Measurements from ENCODE around the gene CDKN1C.

Gene CDKN1C

GRCh38 chr11:2889362-2890273, 4.0 kb upstream of the CDKN1C start:
- no peak for DNase-seq (ENCODE audit: low spot score)

DNA sequence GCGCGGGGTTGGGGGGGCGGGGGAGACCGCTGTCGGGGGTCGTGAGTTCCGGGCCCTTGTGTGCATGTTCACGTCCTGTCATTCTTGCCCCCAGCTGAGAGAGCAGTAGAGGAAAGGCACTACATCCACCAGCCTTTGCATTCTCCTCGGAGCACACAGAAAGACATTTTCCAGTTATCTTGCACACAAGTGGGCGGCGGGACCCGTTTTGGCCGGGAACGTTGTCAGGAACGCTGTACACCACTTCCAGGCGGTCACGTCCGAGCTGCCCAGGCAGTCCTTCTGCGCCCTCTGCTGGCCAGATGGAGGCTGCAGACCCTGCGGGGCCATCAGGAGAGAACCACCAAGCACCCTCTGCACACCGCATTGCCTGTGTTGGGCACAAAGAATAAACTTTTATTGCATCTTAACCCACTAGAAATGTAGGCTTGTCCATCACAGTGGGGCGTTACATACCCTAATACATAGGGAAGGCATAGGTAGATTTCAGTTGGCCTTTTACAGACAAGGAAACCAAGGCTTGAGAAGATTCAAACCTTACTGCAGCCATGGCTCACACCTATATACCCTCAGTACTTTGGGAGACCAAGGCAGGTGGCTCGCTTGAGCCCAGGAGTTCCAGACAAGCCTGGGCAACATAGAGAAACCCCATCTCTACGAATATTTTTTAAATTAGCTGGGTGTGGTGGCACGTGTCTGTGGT, 2.8 kb upstream of the CDKN1C start:
- peak; percentile 92 for DNase-seq (ENCODE audit: low spot score)

GRCh38 chr11:2887515-2888195, 2.1 kb upstream of the CDKN1C start:
- no peak for DNase-seq (ENCODE audit: low spot score)

DNA sequence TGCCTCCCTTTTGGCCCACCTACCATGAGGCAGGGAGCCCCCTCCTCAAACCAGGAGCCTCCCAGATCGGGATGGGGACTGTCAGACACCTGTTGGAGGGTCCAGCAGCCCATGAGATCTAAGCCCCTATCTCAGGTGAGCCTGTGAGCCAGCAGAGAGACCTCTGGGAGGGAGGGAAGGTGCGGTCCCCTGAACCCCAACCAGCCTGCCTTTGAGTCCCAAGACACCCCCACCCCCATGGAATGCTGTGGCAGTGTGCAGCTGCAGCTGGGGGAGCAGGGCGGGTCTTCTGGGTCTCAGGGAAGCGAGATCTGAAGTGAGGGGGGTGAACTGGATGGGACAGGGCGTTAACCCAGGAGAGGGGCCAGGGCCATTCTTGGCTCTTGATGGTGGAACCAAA, 1.4 kb upstream of the CDKN1C start:
- no peak for DNase-seq (ENCODE audit: low spot score)

DNA sequence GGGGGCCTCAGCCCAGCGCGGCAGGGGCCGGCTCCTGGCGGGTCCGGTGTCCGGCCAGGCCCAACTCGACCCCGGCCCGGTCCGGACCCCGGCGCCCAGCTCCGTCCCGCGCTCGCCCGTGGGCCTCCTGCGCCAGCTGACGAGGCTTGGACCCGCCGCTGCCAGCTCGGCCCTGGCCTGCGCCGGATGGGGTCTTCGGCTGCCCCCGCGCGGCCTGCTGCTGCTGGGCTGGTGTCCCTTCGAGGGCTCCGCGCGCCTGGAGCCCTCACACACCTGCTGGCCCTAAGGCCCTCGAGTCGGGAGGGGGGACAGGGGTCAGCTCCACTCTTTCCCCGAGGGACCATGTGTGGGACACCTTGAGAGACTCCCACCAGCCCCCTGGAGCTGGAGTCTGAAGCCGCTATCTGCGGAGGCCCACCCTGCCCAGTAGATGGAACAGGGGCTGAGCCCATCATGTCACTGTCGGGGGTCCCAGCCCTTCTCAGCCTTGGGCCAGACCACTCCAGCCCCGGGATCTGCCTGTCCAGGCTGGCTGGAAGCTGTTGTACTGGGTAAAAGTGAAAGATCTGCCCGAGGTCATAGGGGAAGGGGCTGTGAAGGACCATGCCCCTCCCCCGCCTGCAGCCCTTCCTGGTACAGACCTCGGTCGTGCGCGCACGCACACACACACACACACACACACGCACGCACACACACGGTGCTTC, 768 bp upstream of the CDKN1C start:
- peak; percentile 58 for DNase-seq (ENCODE audit: low spot score)

DNA sequence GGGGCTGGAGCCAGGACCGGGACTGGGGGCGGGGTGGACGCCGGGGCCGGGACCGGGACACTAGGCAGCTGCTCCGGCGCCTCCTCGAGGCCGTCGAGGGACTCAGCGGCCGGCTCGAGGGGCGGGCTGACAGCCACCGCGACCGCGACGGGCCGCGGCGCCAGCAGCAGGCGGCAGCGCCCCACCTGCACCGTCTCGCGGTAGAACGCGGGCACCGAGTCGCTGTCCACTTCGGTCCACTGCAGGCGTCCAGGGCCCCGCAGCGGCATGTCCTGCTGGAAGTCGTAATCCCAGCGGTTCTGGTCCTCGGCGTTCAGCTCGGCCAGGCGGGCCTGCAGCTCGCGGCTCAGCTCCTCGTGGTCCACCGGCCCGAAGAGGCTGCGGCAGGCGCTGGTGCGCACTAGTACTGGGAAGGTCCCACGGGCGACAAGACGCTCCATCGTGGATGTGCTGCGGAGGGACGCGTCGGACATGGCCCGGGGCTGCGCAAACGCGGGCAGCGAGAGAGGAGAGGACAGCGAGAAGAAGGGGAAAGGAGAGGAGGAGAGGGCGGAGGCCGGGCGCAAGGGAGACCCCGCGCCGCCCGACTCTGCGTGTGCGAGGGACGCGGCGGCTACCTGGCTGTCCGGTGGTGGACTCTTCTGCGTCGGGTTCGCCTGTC, 428 bp downstream of the CDKN1C start:
- peak; percentile 86 for DNase-seq (ENCODE audit: low spot score)

DNA sequence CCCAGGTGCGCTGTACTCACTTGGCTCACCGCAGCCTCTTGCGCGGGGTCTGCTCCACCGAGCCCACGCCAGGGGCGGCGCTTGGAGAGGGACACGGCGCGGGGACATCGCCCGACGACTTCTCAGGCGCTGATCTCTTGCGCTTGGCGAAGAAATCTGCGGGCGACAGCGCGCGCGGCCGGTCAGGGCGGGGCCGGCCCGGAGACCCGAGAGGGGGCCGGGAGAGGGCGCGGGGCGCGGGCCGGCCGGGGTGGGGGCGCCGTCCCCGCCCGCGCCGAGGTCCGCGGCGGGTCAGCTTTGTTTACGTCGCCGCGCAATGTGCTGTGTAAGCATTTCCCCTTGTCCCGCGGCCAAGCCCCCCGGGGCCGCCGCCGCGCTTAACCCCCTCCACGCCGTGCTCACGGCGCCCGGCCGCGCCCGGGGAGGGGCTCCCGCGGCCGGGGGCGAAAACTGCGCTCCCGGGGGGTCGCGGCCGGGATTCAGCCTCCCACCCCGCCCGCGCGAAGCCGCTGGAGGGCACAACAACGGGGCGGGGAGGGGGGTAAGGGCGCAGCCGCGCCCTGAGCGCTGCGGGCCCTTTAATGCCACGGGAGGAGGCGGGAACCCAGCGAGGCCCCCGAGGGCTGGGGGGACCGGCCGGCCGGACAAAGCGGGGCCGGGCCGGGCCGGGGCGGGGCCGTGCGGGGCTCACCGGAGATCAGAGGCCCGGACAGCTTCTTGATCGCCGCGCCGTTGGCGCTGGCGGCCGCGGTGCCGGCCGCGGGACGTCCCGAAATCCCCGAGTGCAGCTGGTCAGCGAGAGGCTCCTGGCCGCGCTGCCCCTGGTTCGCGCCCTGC, 1.4 kb downstream of the CDKN1C start:
- DNase-seq (ENCODE audit: low spot score), result peak; percentile 82

- DNase-seq (ENCODE audit: low spot score), result no peak
Measured at GRCh38 chr11:2883640-2883978, 2.0 kb downstream of the CDKN1C start.

GRCh38 chr11:2882396-2883110, 3.0 kb downstream of the CDKN1C start:
- DNase-seq (ENCODE audit: low spot score), result no peak

DNA sequence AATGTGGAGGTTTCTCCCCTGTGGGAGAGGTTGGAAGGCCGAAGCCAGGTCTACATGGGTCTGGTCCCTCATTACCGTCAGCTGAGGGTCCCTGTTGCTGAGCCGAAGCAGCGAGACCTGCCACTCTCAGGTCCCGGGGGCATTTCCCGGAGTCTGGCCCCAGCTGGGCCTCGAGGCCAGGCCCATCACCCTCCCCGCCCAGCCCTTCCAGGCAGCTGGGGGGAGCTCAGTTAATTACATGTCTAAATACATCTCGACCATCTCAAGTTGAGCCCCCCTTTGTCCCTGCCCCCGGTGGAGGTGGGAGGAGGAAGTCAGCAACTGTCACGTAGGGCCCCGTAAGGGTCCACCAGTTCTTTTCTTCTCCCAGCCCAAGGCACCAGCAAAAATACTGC, 3.6 kb downstream of the CDKN1C start:
- no peak for DNase-seq (ENCODE audit: low spot score)

GRCh38 chr11:2881076-2881980, 4.2 kb downstream of the CDKN1C start:
- no peak for DNase-seq (ENCODE audit: low spot score)

DNA sequence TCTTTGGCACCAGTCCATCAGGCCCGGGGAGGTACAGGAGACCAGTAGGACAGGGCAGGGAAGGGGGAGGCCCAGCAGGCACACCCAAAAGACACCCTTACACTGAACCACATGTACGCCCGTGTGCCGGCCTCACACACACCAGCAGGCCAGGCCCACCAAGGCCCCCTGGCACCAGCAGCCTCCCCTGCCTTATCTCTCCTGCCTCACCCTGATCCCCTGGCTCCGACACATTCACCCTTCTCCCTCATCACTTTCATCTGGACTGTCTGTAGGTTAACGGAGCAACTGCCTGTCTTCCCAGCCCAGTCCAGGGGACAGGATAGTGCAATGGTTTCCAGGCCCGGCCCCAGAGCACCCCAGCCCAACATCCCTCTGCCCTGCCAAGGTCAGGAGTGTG, 4.9 kb downstream of the CDKN1C start:
- DNase-seq (ENCODE audit: low spot score), result no peak

DNA sequence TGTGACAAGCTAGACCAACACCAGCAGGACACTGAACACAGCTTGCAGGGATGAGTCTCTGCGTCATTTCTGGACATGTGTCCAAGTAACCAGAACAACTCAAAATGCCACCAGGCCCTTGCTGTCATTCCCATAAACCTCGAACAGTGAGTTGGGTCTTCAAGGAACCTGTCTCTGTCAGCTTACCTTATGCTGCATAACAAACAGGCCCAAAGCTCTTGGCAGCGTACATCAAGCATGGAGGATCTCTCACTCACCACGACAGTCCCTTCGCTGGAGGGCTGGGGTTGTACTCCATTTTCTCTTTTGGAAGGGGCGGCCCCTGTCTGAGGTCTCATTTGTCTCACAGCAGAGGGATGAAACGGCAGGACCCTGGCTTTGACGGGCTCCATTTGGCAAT, 6.8 kb downstream of the CDKN1C start:
- no peak for DNase-seq (ENCODE audit: low spot score)

- no peak for DNase-seq (ENCODE audit: low spot score)
Measured at GRCh38 chr11:2877474-2877873, 8.1 kb downstream of the CDKN1C start.

DNA sequence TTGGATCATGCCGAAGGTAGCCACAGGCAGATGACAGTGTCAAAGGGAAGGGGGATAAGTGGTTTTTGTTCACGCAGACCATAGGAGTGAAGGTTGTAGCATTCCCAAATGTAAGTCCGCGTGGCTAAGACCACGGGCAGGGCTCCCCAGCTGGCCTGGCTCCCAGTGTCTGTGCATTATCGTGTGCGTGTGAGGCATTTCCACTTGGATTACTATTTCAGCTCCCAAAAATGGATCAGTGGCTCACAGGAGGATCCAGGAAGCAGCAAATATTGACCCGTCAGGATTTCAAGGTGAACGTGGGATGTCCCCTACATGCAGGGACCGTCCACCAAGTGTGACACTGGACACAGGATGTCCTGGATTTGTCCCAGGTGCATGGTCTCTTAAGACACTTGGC, 10.6 kb downstream of the CDKN1C start:
- DNase-seq (ENCODE audit: low spot score), result no peak

GRCh38 chr11:2870969-2871680, 14.4 kb downstream of the CDKN1C start:
- DNase-seq (ENCODE audit: low spot score), result no peak

DNA sequence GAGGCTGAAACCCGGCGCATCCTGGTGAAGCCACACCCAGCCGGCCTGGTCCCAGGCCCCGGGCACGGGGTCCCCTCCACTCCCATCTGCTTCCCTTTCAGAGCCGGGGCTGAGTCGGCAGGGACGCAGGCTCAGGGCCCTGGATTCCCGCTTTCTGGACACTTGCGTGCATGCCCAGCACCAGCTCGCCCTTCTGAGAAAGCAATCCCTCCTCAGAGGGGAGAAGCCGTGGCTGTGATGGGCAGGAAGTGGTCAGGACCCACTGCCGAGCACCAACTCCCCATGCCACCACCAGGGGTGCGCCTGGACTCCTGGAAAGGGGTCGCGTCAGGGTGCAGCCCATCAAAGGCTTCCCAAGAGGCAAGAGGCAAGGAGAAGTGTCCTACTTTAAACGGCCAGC, 15.1 kb downstream of the CDKN1C start:
- no peak for DNase-seq (ENCODE audit: low spot score)
